Right lobe of liver (tissue), 4 donors: ENCODE measurements around the gene OOSP4B.

Experiments used
- CTCF ChIP-seq, 4 donors: fragments of 200-600 bp in 3 of 4; fragments of 450-650 bp in 1 of 4; IDR thresholded peaks; one replicate each; pipeline versions ENCODE4 v1.5.1 to v1.8.0; 2016 to 2022; ENCODE audit warnings: antibody characterized with exemption in 4 of 4, mild to moderate bottlenecking in 2 of 4
- POLR2A ChIP-seq: fragments of 450-650 bp; IDR thresholded peaks from one replicate; pipeline ENCODE4 v1.6.1; 2017; ENCODE audit warnings: antibody characterized with exemption, mild to moderate bottlenecking
- donor health status: DM: no; HTN: no; CAD: no.
- donor health status: DM: no; HTN: no; CAD: no.
- donor health status: DM: no; HTN: yes; CAD: no.

DNA sequence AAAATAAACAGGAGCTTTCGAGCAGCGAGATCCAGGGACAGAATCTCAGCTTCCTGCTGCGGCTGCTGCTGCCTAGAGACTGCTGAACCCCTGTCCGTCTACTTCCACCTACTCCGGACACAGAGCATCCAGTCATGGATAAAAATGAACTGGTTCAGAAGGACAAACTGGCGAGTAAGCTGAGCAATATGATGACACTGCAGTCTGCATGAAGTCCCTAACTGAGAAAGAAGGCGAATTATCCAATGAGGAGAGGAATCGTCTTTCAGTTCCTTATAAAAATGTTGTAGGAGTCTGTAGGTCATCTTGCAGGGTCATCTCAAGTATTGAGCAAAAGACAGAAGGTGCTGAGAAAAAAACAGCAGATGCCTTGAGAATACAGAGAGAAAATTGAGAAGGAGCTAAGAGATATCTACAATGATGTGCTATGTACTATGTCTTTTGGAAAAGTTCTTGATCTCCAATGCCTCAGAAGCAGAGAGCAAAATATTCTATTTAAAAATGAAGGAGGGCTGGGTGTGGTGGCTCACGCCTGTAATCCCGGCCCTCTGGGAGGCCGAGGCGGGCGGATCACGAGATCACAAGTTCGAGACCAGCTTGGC is 60.3 kb downstream of the OOSP4B start:
- TF ChIP-seq CTCF (IDR thresholded peaks at IDR 0.05): no peak
- no peak for TF ChIP-seq POLR2A
